HG02981 (cell line): ENCODE data around the gene OR52E4.

ENCODE experiments used
- ATAC-seq: cut with Tn5 transposase; IDR thresholded peaks from one replicate; pipeline ENCODE4 v1.9.1; 2021; ENCODE audit warnings: mild to moderate bottlenecking, moderate library complexity; ENCODE audit not compliant: unreplicated experiment

The OR52E4 gene

DNA sequence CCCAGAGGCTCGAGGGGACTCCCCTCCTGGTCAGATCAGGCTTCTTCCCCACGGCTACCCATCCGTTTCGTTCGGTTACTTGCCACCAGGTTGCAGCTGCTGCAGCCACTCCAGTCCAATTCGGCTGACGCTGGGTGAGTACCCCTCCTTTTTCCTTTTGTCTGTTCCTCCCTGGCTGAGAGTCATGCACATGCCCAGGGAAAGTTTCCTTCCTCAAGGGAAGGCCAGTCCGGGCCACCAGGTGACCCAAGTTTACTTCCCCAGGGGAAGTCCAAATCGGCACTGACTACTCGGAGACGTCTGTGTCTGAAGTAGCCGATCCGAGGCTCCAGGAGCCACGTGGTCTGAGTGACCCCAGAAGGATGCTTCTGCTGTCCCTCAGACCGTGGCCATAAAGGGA lies 48.4 kb downstream of the OR52E4 start:
- ATAC-seq = no peak

GRCh38 chr11:5929571-5930368 lies 49.3 kb downstream of the OR52E4 start:
- no peak for ATAC-seq

GRCh38 chr11:5930614-5931013 lies 50.2 kb downstream of the OR52E4 start:
- no peak for ATAC-seq

GRCh38 chr11:5931061-5931460 lies 50.6 kb downstream of the OR52E4 start:
- ATAC-seq = no peak

DNA sequence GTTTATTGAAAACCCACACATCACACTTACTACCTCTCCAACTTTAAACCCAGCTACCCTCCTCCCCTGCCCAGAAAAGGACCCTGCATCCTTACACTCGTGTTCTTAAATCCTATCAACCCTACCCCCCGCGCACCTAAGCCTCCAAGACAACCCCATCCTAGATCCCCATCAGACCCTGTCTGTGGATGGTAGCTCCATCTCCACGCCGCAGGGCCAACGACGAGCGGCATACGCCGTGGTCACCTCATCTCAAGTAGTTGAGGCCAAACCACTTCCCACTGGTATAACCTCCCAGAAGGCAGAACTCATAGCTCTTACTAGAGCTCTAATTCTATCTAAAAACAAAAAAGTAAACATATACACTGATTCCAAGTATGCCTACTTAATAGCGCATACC lies 52.2 kb downstream of the OR52E4 start:
- no peak for ATAC-seq

DNA sequence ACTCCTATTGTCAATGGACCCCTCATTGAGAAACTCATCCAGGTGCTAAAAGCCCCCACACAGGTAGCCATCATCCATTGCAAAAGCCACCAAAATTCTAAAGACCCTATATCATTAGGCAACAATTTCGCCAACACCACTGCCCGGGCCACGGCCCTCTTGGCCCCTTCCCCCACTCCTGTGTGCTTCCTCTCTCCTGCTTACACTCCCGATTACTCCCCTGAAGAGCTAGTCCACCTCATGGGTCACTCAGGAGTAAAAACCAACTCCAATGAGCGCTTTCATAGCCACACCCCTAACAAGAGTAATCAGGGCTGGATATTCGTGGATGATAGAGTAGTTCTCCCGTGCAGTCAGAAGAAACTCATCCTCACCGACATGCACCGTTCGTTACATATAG lies 52.7 kb downstream of the OR52E4 start:
- no peak for ATAC-seq
